Vagina (tissue), 2 donors: ENCODE results near the gene SLC25A31.

ENCODE experiments used
- POLR2A ChIP-seq, 2 donors: fragments of 450-650 bp; IDR thresholded peaks; one replicate each; pipeline ENCODE4 v1.6.1; 2017; ENCODE audit warnings: antibody characterized with exemption in 2 of 2, mild to moderate bottlenecking in 2 of 2, moderate library complexity in 2 of 2
- POLR2AphosphoS5 ChIP-seq, 2 donors: sonication (generic); formaldehyde crosslinking; IDR thresholded peaks; one replicate each; pipeline ENCODE4 v1.9.0; 2017; ENCODE audit warnings: antibody characterized with exemption in 2 of 2, mild to moderate bottlenecking in 2 of 2, low read depth in 1 of 2; ENCODE audit not compliant: insufficient read depth in 1 of 2
- TF ChIP-seq, protein P1 (sequence below), 3 experiments: fragments of 450-650 bp in 2 of 3; fragments of 200-600 bp in 1 of 3; sonication (generic) in 1 of 3; IDR thresholded peaks; one replicate each; pipeline ENCODE4 v1.5.1; 2017 to 2019; ENCODE audit warnings: antibody characterized with exemption in 3 of 3, mild to moderate bottlenecking in 2 of 3, moderate library complexity in 2 of 3

DNA sequence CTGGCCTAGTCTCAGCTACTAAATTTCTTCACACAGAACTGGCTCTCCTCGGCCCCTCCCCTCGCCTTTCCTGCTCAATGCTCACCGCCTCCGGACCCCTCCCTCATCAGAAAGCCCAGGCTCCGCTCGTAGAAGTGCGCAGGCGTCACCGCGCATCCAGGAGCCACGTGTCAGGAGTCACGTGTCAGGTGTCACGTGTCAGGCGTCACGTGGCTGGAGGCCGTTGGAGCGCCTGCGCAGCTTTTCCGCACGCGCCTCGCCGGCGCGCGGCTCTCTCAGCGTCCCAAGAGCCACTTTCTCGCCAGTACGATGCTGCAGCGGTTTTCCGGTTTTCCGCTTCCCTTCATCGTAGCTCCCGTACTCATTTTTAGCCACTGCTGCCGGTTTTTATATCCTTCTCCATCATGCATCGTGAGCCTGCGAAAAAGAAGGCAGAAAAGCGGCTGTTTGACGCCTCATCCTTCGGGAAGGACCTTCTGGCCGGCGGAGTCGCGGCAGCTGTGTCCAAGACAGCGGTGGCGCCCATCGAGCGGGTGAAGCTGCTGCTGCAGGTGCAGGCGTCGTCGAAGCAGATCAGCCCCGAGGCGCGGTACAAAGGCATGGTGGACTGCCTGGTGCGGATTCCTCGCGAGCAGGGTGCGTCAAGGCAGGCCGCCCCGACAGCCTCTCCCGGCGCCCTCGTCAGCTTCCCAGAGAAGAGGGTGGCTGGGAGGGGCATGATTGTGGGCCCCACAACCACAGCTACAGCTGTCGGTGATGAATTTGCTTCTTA is at the start of gene SLC25A31:
- TF ChIP-seq, protein P1, sequence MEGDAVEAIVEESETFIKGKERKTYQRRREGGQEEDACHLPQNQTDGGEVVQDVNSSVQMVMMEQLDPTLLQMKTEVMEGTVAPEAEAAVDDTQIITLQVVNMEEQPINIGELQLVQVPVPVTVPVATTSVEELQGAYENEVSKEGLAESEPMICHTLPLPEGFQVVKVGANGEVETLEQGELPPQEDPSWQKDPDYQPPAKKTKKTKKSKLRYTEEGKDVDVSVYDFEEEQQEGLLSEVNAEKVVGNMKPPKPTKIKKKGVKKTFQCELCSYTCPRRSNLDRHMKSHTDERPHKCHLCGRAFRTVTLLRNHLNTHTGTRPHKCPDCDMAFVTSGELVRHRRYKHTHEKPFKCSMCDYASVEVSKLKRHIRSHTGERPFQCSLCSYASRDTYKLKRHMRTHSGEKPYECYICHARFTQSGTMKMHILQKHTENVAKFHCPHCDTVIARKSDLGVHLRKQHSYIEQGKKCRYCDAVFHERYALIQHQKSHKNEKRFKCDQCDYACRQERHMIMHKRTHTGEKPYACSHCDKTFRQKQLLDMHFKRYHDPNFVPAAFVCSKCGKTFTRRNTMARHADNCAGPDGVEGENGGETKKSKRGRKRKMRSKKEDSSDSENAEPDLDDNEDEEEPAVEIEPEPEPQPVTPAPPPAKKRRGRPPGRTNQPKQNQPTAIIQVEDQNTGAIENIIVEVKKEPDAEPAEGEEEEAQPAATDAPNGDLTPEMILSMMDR (IDR thresholded peaks at IDR 0.05), result no peak
- TF ChIP-seq POLR2AphosphoS5 (IDR thresholded peaks at IDR 0.05; ENCODE audit: insufficient read depth in 1 of 2, low read depth in 1 of 2) (no peak), POLR2A (IDR thresholded peaks at IDR 0.05) (no peak)
